HG03432 (cell line): Measurements from ENCODE around the gene NPIPA3.
"Not testable (repeated sequence)": the region's sequence is repeated elsewhere in the genome, so short reads cannot be mapped to it uniquely, and the experiment has no call there.

Experiments
- ATAC-seq: cut with Tn5 transposase; IDR thresholded peaks from one replicate; pipeline ENCODE4 v1.9.1; 2021; ENCODE audit warnings: mild to moderate bottlenecking, moderate library complexity; ENCODE audit not compliant: unreplicated experiment

NPIPA3 gene

DNA sequence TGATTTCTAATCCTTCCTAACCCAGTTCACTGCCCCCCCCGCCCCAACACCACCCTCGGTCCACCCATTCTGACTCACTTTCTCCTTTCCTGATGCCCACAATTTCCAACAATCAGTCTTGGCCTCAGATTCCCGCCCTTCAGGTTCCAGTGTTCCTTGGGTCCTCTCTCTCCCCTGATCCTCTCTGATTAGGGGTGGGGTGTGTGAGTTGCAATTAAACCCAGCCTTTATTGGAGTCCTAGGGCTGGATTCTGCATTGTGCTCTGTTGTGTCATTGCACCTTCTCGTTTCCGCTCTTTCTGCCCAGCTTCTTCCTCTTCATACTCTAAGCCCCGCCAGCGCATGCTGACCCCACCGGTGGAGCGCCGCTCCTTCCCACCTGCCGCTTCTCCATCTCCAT, 38.6 kb downstream of the NPIPA3 start:
- not testable (repeated sequence) for ATAC-seq

DNA sequence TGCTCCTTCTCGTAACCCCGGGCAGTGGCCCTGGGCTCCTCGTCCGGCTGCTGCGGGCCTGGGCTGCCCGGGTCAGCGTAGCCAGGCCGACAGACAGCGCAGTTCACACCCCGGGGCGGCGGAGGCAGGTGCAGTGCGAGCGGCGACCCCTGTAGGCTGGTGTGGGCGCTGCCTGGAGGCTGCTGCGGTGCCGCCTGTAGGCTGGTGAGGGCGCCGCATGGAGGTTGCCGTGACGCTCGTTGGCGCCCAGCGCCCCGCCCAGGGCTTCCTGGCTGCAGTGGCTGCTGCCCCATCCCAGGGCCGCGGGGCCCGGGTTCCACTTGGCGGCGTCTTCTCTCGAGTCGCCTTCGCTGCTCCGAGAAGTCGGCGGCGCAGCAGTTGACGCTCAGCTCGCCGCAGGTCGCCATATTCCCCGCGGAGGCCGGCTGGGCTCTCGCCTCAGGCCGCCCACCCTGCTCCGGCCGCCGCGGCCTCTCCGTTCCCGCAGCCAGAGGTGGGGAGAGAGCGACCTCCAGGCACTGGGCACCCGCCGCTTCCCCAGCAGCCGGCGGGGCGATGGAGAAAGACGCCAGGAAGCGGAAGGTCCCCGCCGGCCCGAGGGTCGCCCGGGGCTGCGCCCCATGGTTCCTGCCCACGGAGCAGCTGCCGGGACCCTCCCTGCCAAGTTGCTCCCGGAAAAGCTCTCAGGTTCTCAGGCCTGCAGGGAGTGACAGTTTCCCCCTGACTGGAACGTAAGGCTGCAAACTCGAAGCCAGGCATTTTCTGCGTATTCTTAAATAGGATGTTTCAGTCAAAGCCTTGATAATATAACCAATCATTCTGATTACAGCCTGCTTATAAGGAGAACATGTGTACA, 39.3 kb downstream of the NPIPA3 start, which contains the start of gene NPIPA2:
Gene NPIPA2, plus strand, starts transcription at position 261 of the 856 bp plus-strand sequence. CDS start 5,533 bp downstream, outside the sequence.
- peak; percentile 99 for ATAC-seq

DNA sequence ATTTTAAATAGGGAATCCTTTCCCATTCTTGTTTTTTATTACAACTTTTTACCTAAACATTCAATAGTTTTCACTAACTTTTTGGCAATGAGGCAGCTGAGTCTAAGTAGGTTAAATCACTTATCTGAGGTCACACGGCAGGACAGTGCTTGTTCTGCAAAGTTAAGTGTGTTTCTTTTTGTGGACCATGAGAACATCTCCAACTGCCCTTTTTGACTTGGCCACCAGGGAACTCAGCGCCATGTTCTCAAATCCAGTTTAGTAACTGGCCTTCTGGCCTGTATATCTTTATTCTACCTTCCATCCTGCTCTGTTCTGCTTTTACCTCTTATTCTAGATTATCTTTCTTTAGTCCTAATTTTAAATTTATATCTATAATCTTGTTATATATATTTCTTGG, 70.4 kb downstream of the NPIPA3 start:
- not testable (repeated sequence) for ATAC-seq

DNA sequence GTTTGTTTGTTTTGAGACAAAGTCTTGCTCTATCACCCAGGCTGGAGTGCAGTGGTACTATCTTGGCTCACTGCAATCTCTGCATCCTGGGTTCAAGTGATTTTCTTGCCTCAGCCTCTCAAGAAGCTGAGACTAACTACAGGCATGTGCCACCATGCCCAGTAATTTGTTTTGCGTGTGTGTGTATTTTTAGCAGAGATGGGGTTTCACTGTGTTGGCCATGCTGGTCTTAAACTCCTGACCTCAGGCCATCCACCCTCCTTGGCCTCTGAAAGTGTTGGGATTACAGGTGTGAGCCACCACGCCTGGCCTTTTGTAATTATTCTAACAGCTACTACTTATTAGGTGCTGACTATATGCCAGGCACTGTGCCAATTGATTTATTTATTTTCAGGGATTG, 72.4 kb downstream of the NPIPA3 start:
- not testable (repeated sequence) for ATAC-seq
